K562 (cell line): Measurements from ENCODE around the gene ZNF276.

ENCODE experiments used
- CHD4 ChIP-seq: fragments of 200-600 bp; sonication (generic); IDR thresholded peaks from 3 replicates; pipeline ENCODE4 v1.6.1; 2012; ENCODE audit warnings: low read depth, mild to moderate bottlenecking, mixed read lengths, low read length, inconsistent platforms; ENCODE audit not compliant: insufficient read depth, insufficient replicate concordance, poor library complexity, severe bottlenecking
- EHMT2 ChIP-seq: fragments of 450-650 bp; IDR thresholded peaks from 2 replicates; pipeline ENCODE4 v1.6.1; 2018; ENCODE audit warnings: antibody characterized with exemption
- HCFC1 ChIP-seq: IDR thresholded peaks from 2 replicates; pipeline ENCODE4 v1.6.1; 2012; ENCODE audit warnings: low read depth, low read length, improper control_type of control experiment
- JUND ChIP-seq, 2 experiments: IDR thresholded peaks; 2 replicates in 1 of 2; 3 replicates in 1 of 2; pipeline ENCODE4 v1.6.1; 2011; ENCODE audit warnings: borderline replicate concordance in 2 of 2, low read depth in 2 of 2, low read length in 2 of 2, improper control_type of control experiment in 1 of 2, missing biosample characterization in 1 of 2, missing genetic modification characterization in 1 of 2, missing genetic modification reagents in 1 of 2
- MNT ChIP-seq, 2 experiments: fragments of 450-650 bp; conservative IDR thresholded peaks; 2 replicates each; pipeline ENCODE4 v1.6.1; 2017; ENCODE audit warnings: mild to moderate bottlenecking in 2 of 2, moderate library complexity in 2 of 2
- PBX2 ChIP-seq, 2 experiments: IDR thresholded peaks in 1 of 2; conservative IDR thresholded peaks in 1 of 2; 2 replicates each; pipeline ENCODE4 v1.6.1; 2016; ENCODE audit warnings: low read depth in 2 of 2, mild to moderate bottlenecking in 1 of 2, missing compliant biosample characterization in 1 of 2, missing genetic modification characterization in 1 of 2, moderate library complexity in 1 of 2
- USF2 ChIP-seq: sonication (generic); formaldehyde crosslinking; IDR thresholded peaks from 2 replicates; pipeline ENCODE4 v1.5.0; 2020; ENCODE audit warnings: missing genetic modification reagents
- ZHX1 ChIP-seq: fragments of 150-350 bp; conservative IDR thresholded peaks from 2 replicates; pipeline ENCODE4 v1.6.1; 2014; ENCODE audit warnings: low read length

GRCh38 chr16:89712274-89712781 is 9.0 kb upstream of the ZNF276 start:
- TF ChIP-seq MNT (conservative IDR thresholded peaks at IDR 0.05) (no peak), USF2 (CRISPR knock-in tag) (no peak), PBX2 (CRISPR knock-in tag; IDR thresholded peaks at IDR 0.05; ENCODE audit: low read depth) (no peak), PBX2 (tag; conservative IDR thresholded peaks at IDR 0.05; ENCODE audit: low read depth) (no peak), HCFC1 (no peak), ZHX1 (no peak), CHD4 (no peak), JUND (IDR thresholded peaks at IDR 0.05; ENCODE audit: borderline replicate concordance, low read depth, low read length) (no peak), JUND (tag; IDR thresholded peaks at IDR 0.05; ENCODE audit: borderline replicate concordance, low read depth, low read length) (no peak), EHMT2 (no peak)
